ENCODE measurements around the gene CKS2.

GRCh38 chr9:89311346-89312221 lies 589 bp downstream of the CKS2 start:
- TF ChIP-seq CTCF (IDR thresholded peaks at IDR 0.05; ENCODE audit: insufficient read depth, low read depth, low read length): no peak
- TF ChIP-seq EZH2 (IDR thresholded peaks at IDR 0.05; ENCODE audit: insufficient read depth, low read length): no peak
